DMS53 treated with DMSO at 0.1 percent for 48 hours (cell line): ENCODE measurements around the gene WNK2.

Experiments
- DNase-seq: peaks from one replicate; lab custom pipeline; 2025; ENCODE audit not compliant: unreplicated experiment; lab: John Stamatoyannopoulos, UW

The WNK2 gene

DNA sequence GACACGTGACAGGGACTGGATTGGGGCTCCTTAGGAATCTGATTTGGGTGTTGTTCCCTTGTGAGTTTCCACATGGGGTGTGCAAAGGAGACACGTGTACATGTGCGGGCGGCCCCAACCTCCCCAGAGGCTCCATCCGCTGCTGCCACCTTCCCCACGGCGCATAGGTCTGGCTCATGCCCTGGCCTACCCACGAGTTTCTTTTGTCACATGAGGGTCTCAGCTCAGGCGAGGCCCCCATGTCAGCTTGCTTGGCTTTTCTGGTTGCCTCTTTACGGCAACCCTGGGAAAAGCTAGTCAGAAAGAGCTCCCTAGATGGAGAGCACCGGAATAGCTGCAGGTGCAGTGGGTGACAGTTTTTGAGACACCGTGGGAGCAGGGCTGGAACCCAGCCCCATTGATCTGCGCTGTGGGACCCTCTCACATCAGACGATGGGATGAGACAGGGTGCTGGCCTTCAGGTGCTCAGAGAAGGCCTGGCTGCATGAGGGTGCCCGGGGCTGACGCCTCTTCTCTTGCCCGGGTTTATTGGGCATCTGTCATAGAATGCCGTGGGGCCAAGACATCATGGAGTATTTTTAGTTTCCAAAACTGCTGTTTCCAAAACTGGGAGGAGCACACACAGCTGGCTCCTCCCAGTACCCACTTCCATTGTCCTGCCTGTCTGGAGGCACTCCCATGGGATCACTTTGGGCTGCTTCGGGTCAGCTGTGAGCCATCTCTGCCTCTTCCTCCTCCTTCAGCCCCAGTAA is 107.8 kb downstream of the WNK2 start:
- DNase-seq: no peak

DNA sequence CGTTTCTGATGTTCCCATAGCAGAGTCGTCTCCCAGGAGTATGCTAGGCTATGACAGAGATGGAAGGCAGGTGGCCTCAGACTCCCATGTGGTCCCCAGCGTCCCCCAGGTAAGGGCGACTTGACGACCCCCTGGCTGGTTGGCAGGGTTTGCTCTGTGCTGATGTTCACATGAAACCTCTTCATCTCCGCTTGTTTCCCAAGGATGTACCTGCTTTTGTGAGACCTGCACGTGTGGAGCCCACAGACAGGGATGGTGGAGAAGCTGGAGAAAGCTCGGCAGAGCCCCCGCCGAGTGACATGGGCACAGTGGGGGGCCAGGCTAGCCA is 108.3 kb downstream of the WNK2 start:
- DNase-seq: no peak

DNA sequence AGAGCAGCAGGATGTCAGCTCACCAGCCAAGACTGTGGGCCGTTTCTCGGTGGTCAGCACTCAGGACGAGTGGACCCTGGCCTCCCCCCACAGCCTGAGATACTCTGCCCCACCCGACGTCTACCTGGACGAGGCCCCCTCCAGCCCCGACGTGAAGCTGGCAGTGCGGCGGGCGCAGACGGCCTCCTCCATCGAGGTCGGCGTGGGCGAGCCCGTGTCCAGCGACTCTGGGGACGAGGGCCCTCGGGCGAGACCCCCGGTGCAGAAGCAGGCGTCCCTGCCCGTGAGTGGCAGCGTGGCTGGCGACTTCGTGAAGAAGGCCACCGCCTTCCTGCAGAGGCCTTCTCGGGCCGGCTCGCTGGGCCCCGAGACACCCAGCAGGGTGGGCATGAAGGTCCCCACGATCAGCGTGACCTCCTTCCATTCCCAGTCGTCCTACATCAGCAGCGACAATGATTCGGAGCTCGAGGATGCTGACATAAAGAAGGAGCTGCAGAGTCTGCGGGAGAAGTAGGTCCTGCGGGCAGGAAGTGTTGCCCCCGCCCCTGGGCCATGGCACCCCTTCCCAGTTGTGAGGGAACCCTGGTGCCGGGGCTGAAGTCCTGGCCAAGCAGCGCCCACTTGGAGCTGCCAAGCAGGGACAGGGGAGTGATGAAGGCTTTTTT is 108.9 kb downstream of the WNK2 start:
- DNase-seq: no peak

DNA sequence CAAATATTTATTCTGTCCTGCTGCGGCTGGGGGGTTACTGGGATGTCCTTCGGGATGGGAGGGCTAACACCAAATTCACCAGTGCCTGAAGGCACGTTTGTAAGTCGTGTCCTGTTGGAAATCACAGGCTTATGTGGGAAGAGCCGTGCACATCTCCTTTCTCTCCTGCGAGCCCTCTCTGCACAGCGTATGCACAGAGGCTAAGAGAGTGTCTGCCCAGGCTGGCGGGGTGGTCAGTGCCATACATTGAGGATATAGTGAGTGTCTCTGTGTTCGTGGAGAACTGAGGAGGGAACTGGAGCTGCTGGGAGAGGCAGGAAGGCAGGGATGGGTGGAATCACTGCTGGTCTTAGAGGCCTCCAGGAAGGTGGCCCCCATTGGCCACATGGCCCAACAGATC is 110.1 kb downstream of the WNK2 start:
- no peak for DNase-seq

DNA sequence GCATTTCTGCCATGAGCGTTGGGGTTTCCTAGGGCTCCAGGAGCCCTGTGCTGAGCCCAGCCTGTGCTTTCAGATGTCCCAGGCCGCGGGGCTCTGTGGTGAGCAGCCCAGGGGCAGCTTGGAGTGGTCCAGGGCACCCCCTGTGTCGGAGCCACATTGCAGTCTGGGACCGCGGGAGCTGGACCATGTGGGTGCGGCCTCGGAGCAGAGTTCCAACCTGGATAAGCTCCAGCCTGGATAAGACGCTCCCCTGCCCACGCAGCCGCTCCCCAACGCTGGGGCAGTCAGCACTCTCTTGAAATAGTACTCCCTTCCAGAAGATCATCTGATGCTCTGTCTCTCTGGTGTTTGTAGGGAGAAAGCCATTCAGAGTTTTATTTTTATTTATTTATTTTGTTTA is 111.1 kb downstream of the WNK2 start:
- no peak for DNase-seq

DNA sequence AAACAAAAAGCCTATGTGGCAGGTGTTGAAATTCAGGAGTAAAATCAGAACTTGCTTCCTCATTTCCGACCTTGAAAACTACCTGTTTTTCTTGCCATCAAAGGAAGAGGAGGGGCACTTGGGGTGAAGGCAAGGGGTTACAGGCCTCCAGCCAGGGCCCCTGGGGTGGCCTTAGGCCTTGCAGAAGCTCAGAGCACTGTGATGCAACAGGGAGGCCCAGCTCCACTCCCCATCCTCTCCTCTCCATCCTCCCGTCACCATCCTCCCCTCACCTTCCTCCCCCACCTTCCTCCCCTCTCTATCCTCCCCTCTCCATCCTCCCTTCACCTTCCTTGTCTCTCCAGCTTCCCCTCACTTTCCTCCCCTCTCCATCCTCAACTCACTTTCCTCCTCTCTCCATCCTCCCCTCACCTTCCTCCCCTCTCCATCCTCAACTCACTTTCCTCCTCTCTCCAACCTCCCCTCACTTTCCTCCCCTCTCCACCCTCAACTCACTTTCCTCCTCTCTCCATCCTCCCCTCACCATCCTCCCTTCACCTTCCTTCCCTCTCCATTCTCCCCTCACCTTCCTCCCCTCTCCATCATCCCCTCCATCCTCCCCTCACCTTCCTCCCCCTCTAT is 111.6 kb downstream of the WNK2 start:
- no peak for DNase-seq

DNA sequence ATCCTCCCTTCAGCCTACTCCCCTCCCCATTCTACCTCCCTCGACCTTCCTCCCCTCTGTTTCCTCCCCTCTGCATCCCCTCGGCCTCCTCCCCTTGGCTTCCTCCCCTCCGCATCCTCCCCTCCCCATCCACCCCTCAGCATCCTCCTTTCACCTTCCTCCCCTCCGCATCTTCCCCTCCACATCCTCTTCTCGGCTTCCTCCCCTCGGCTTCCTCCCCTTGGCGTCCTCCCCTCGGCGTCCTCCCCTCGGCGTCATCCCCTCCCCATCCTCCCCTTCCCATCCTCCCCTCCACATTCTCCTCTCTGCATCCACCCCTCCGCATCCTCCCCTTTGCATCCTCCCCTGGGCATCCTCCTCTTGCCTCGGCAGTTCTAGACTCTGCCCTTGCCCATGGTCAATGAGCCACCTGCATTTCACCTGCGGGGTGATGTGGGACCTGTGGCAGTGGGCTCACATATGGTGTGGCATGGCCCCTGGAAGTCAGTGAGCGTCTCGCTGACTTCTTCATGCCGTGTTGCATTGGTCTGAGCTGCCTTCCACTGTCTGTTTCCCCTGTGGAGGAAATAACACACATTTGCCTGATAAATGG is 113.0 kb downstream of the WNK2 start:
- no peak for DNase-seq

DNA sequence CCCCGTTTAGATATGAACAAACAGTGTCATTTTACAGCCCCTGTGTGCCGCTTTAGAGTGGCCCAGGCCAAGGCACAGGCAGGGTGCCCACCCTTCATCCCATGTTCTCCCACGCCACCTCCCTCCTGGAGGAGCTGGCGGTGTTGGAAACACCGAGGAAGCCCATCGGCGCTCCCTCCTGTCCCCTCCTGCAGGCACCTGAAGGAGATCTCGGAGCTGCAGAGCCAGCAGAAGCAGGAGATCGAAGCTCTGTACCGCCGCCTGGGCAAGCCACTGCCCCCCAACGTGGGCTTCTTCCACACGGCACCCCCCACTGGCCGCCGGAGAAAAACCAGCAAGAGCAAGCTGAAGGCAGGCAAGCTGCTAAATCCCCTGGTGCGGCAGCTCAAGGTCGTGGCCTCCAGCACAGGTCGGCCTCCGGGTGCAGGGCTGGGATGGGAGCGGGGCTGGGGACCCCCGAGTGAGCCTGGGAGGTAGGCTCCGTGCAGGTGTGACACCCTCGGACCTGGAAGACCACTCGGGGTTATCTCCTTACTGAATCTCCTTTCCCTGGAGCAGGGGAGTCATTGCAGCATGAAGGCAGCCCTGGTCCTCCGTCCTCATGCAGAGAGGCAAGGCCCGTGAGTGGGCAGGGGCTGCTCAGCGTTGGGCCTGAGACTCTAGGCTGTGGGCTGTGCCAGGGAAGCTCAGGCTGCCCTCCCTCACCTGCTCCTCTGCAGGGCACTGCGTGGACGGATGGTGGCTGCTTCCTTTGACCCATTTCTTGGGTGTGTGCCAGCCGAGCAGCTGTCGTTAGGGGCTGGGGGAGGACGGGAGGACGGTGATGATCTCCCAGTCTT is 113.9 kb downstream of the WNK2 start:
- no peak for DNase-seq

DNA sequence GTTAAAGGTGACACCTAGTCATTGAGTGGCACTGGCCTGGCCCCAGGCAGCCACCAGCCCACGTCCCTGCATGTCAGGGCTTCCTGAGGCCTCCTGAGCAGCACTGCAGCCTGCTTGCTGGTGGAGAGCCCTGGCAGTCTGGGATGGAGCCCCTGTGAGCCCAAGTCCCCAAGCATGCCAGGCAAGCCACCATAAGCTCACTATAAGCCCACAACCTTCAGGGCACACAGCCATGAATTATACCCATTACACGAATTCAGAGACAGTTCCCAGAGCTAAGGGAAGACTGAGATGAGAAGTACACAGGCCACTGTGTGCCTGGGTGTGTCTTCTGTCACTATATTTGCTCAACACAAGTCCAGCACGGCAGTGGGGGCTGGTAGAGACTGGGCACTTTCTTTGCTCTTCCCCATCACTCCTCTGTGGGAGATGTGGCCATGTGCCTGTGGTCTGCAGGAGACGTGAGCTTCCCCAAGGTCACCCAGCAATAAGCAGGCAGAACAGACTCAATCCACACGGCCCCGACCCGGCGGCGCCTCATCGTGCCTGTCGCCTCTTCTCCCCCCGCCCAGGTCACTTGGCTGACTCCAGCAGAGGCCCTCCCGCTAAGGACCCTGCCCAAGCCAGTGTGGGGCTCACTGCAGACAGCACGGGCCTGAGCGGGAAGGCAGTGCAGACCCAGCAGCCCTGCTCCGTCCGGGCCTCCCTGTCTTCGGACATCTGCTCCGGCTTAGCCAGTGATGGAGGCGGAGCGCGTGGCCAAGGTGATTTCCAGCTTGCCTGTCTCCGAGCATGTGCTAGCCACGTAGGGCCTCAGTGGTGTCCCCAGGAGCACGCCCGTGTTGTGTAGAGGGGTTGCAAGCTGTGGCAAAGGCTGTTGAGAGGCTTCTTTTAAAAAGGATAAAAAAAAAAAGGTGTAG is 114.8 kb downstream of the WNK2 start:
- DNase-seq: no peak

DNA sequence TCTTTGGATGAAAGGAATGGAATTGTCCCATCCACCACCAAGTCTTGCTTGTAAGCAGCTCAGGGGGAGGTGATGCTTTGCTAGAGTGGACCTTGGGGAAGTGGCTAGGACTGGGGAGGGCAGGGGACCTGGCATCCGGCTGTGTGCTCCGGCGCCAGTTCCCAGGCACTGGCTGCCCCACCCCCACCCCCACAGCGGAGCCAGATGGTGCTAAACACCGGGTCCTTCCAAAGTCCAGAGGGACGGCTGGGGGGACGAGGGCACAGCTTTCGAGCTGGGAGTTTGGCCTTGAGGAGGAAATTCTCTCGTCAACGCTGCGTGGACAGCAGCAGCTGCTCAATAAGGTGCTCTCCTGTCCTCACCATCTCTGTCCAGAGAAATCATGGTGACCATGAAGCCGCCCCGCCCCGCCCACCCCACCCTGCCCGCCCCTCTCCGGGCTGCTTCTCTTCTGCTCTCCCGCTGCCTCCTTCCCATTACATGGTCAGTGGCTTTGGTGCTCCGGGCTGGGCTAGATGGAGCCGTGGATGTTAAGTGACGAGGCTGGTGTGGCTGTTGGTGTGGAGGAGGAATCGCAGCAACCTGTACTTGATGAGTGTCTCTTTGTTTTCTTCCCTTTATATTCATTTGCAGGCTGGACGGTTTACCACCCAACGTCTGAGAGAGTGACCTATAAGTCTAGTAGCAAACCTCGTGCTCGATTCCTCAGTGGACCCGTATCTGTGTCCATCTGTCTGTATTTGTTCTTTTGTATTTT is 115.7 kb downstream of the WNK2 start:
- DNase-seq: no peak

DNA sequence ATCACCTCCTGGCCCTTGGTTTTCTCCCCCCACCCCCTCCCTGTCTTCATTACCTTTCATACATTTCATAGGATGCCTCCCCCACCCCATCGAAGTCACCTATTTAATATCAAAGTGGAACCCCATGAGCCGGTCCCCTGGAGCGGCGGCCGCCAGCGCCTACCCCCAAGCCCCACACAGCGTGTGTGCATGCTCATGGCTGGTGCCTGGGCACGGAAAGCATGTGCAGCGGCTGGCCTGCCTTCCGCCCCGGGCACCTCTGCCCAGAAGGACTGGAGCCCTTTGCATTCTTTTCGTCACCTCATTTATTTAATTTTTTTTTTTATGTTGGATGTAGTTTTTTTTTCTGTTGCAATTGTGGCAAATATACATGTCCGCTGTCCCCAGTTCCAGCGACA is 116.2 kb downstream of the WNK2 start:
- no peak for DNase-seq

DNA sequence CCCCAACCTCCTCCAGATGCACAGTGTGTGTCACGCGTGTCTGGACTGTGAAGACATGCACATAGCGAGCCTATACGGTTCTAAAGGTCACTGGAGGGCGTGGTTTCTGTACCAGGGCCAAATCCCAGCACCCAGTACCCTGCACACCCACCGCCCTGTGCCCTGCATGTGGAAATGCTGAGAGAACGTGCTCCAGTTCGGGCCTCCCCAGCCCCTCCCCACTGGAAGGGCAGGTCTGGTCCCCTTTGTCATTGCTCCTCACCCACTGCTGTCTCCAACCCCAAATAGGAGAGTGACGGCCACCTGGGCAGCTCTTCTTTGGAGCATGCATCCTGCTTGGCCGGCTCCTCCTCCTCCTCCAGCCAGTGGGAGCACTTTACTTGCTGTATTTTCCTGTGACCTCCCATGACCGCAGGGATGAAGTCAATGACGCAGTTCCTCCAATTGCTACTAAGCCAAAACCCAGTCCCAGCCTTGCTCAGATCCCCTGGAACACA is 116.7 kb downstream of the WNK2 start:
- DNase-seq: no peak

DNA sequence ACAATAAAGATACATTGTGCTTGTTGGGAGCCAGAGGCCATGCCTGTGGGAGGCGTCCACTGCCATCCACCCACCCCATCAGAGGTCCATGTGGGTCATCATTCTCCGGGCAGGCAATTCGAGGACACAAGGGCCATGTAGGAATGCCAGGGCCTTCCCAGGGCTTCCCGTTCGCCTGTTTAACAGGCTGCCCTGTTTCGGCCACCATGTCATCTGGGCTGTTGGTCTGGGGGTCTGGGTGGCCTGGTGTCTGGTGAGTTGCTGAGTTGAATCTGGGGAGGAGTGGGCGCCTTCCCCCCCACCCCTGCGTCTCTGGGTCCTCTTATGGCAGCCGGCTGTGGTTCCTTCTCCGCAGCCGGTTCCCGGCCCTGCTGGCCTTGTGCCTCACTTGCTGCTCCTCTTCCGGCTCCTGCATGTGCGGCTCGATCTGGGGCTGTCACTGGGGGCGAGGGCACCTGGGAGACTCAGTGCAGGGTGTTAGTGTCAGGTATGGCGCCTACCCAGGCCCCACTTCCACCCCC is 117.4 kb downstream of the WNK2 start:
- no peak for DNase-seq

DNA sequence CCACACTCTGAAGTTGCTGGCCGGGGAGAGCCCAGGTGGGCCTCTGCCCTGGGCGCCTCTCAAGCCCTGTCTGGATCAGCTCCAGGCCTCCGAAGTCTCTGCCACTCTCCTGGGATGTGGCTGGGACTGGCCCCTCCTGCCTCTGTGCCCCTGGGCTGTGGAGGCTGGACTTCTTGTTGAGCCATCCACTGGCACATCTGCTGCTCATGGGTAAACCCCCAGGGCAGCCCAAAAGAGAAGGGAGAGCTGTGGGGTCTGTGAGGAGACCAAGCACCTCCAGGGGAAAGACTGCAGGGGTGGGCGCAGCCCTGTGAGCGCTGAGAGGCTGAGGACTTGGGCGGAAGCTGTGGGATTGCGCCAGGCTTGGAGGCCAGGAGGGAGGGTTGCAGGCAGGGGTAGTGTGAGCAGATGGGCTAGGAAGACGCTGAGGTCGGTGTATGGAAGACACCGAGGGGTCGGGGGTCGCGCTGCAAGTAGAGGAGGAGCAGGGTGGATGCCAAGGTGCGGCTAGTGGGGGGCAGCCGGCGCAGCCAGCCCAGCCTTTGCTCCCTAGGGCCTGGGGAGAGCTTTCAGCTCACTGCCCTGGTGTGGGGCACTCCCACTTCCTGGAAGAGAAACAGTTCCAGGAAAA is 118.1 kb downstream of the WNK2 start:
- no peak for DNase-seq

DNA sequence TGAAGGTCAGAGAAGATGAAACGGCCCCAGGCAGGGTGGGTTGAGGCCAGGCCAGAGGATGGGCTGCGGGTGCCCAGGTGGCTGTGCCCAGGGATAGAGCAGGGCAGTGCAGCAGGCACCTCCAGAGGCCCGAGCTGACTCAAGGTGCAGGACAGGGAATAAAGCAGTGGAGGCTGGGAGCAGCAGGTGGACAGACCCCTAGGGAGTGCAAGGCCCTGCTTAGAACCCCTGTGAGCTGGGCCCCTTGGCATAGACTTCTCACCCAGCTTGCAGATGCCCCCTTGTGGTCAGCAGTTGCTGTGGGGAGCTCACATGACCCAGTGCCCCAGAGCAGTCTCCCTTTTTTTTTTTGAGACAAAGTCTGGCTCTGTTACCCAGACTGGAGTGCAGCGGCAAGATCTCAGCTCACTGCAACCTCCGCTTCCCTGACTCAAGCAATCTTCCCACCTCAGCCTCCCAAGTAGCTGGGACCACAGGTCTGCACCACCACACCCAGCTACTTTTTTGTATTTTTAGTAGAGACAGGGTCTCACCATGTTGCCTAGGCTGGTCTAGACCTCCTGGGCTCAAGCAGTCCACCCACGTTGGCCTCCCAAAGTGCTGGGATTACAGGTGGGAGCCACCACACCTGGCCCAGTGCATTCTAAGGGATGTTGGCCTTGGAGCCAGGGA is 118.8 kb downstream of the WNK2 start:
- DNase-seq: peak; percentile 40

DNA sequence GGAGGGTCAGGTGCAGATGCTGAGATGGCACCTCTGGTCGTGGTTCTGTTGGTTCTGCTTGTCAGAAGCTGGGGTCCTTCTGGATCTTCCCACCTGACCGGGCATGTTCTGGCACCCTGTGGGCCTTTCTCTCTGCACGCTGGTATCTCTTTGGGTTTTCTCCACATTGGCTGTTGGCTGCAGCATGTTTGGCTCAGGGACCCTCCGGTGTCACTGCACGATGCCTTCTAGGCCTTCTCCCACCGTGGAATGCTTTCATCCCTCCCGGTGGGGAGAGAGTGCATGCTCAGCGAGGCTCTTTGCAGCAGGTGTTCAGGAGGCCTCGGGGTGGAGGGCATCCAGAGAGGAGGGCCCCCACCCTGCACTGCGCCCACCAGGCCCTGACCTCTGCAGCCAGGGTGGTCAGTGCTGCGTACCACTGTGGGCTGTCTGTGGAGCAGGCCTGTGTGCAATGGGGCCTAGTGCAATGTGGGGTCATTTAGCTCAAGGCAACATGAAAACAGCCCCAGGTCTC is 119.4 kb downstream of the WNK2 start:
- DNase-seq: no peak

DNA sequence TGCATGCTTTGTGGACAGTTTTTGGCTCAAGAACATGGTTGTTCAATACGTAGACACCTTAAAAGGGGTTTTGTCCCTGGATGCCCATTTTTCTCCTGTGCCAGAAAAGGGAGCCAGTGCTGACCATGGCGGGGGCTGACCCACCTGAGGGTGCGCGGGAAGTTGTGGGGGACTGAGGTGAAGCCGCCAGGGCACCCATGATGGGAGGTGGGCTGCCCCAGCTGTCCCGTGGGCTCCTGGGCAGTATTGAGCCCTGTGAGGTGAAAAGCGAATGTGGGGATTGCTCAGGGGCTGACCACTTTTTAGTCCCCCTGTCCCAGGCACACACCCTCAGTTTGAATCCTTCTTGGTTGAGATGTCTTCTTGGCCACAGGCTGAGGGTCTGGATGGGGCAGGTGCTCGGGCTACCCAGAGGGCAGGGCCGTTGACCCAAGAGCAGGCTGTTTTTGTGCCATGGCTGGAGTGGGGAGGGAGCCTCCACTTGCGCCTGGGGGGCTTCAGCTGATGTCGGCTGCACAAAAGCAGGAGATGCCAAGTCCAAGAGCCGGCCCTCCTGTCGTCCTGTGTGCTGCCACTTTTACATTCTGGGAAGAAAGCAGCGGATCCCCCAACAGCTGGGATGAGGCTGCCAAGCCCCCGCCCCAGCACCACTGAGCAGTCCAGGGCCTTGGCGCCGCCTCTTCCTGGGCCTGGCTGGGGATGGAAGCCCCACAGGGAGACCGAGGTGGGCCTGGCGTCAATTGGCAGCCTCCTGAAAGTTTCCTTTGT is 120.1 kb downstream of the WNK2 start:
- no peak for DNase-seq
